ENCODE data around the gene AP2B1.

GRCh38 chr17:35546487-35546886 is 40.6 kb upstream of the AP2B1 start:
- TF ChIP-seq EZH2 (IDR thresholded peaks at IDR 0.05; ENCODE audit: low read length): no peak
- TF ChIP-seq CTCF (optimal IDR thresholded peaks at IDR 0.05 in 1 of 3, IDR thresholded peaks at IDR 0.05 in 1 of 3, conservative IDR thresholded peaks at IDR 0.05 in 1 of 3; ENCODE audit: extremely low read depth in 1 of 3, insufficient read depth in 2 of 3, low read length in 3 of 3): no peak
